ENCODE results near the gene IGSF9.

Gene IGSF9

DNA sequence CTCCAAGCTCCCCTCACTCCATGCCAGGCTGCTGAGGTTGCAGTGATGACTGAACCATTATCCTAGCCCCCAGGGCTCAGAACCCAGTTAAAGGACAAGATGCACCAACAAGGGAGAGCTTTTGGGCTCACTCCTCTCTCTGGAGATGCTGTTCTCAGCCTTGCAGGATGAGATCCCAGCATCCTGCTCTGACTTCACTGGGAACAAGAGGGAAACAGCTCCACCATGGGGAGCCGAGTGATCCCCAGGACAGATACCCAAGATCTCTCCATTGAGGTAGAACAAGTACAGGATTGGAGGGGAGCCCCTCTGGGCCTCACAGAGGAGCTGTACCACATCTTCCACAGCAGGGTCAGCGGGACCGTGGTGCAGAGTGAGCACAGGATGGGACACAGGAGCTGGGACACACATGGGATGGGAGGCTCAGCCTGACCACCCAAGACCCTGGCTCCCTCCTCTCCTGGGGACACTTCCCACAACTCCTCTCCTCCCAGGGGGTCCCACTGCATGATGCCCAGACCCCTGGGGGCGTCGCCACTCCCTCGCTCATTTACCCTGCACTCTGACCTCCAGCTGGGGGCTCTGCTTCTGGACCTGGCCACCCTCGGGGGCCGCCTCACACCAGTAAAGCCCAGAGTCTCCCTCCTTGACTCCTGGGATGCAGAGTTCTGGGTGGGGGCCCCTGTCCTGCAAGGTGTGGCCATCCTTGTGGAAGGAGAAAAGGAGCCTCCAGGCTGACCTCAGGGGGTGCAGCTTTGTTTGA, 27.2 kb upstream of the IGSF9 start:
- no peak for DNase-seq

DNA sequence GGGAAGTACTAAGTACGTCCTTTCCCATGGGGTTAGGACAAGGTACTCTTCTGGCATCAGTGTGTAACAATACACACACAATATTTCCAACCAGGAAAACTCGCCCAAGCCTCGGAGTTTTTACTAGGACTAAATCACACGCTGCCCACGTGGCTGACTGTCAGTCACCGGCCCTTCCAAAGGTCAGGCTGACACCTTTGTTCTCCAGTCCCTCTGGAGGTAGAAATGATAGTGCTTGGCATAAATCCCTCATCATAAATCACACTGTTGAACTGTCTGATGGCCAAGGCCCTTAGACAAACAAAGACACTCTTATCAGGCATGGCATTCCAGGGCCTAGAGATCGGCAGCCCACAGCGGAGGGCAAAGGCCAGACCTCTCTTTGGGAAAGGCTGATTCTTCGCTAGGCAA, 25.5 kb upstream of the IGSF9 start:
- DNase-seq: no peak

DNA sequence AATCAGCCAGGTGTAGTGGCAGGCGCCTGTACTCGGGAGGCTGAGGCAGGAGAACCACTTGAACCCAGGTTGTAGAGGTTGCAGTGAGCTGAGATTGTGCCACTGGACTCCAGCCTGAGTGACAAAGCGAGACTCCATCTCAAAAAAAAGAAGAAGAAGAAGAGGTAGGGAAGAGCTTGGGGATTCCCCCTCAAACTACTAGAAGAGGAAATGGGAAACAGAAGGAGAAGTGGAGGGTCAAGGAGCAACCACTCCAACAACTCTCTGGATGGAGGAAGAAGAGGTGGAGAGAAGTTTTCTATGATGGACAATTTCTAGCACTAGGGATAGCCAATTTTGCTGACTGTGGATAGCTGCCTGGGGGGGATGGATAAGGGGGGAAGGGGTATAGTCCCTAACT, 23.5 kb upstream of the IGSF9 start:
- DNase-seq: no peak

DNA sequence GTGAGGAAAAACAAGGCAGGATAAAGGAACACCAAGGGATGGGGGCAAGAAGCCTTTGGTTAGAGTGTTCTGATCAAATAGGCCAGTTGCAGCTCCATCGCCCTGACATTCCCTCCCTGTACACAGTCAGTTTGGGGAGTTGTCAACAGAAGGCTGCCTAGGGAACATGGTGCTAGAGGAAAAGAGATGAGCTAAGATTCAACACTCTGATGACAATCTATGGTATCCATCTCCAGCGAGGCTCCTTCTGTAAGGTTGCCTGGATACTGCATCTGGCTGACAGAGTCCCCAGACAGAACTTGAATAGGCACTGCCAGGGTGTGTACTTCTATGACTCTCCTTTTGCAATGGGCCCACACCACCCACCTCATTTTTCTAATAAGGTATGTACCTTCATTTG, 19.9 kb upstream of the IGSF9 start:
- no peak for DNase-seq

DNA sequence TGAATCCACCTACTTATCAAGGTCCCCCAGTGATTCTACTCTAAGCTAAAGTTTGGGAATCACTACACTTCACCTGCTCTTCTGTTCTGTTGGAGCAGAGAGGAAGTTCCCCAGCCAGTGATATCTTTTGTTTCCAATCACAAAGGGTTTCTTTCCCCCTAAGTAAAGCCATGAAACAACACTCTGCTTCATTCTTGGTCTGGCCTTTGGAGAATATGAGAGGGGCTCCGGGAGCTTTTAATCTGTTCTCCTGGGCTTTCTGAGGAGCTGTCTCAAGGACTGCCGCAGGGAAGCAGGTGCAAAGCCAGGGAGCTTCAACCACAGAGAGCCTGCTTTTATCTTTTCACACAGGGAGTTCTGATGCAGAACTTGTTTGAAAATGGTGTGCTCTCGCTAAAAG, 18.7 kb upstream of the IGSF9 start:
- no peak for DNase-seq

DNA sequence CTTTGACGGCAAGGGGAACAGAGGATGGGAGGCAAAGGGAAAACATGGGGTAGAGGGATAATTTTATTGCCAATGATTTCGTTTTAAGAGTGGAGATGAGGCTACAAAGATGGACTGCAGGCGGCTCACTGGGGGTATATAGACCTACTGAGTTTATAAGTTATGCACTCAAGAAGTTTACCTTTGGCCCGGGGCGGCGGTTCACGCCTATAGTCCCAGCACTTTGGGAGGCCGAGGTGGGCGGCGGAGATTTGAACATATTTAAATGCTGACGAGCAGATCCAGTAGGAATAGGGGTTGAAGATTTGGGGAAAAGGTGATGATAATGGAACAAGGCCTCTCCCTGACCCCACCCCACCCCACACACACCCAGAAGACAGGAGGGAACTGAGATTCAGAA, 16.8 kb upstream of the IGSF9 start:
- DNase-seq: no peak

DNA sequence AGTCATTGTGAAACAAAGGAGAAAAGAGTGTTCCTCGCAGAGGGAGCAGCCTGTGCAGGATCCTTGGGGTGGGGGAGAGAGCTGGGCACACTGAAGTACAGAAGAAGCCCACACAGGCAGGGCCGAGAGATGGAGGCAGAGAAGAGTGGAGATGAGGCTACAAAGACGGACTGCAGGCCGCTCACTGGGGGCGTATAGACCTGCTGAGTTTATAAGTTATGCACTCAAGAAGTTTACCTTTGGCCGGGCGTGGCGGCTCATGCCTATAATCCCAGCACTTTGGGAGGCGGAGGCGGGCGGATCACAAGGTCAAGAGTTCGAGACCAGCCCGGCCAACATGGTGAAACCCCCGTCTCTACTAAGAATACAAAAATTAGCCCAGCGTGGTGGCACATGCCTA, 16.2 kb upstream of the IGSF9 start:
- no peak for DNase-seq

DNA sequence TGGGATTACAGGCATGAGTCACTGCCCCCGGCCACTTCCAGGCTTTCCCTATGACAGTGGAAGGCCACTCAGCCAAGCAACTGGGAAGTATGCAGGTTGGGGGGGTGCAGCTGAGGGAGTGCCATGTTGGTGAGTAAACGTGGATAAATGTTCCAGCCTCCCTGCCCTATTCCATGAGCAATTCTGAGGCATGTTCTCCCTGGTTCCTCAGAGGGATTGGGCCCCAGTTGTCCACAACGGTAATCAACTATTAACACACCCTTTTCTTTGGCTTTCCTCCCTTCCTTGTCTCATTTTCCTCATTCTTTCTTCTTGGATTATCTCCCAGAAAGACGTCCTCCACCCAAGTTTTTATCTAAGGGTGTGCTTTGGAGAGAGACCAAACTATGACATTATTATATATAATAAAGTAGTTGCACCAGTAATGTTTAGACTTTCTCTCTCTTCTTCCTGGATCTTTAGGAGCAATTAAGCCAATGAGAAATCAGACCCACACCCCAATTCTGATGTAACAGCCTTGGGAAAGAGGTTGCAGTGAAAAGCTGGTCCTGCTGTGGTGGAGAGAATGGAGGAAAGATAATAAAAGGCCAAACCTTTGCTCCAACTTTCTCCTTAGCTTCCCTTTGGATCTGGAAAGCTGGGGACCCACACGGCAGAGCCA, 15.4 kb upstream of the IGSF9 start:
- DNase-seq: no peak

DNA sequence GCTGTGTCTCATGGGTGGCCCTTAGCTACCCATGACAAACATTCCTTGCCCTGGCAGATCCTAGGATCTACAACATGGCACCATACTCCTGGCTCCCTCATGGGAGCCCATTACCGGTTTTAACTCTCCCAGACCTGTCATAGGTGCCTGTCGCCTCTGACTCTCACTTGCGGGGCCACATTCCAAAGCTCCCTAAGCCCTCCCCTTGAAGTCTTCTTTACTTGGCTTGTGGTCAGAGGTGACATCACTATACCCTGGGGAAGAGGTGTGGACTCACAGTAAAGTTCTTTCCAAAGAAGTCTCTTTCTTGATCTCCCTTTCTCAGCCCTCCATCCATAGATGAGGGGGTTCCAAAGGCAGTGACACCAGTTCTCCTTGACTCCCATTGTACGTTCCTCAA, 14.0 kb upstream of the IGSF9 start:
- DNase-seq: no peak

DNA sequence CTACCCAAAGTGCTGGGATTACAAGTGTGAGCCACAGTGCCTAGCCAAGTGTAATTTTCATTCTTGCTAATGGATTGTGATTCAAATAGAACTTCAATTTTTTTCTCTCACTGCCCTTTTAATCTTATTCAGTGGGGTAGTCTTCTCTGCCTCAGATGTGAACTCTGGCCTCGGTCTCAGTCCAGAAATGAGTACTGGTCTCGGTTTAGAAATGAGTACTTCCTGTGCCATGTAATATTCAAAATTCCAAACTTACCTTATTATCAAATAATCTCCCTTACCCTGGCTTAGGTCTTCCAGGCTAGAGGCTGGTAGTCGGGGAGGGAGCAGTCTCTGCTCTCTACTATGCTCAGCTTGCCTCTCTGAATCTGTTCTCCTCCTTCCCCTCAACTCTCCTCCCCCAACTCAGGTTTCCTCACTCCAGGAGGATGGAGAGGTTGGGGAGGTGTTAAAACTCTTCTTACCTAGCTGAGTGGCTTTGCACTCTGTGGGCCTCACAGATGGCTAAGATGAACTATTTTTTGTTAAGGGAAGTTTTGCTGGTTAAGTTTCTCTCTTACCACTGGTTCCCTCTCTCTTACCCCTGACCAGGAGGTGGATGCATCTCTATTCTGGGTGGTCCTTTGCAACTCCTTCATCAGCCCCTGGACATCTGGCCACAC, 13.4 kb upstream of the IGSF9 start:
- no peak for DNase-seq

DNA sequence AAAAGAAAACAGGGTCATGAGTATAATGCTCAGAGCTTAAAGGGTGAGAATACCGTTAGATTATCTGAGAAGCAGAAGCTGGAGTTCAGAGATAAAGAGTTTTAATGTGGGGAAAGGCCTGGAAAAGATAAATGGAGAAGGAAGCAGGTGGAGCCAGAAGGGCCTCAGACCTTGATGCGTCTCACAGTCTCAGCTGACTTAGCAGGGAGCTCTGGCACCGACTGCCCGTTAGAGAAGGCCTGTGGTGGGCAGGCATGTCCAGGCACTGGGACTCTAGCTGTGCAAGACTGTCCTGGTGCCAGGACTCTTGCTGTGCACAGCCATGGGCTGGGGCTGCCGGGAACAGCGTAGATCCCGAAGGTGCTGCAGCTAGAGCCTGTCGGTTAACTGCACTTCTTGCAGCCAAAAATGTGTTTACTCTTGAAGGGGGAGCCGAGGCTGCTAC, 12.4 kb upstream of the IGSF9 start:
- no peak for DNase-seq

DNA sequence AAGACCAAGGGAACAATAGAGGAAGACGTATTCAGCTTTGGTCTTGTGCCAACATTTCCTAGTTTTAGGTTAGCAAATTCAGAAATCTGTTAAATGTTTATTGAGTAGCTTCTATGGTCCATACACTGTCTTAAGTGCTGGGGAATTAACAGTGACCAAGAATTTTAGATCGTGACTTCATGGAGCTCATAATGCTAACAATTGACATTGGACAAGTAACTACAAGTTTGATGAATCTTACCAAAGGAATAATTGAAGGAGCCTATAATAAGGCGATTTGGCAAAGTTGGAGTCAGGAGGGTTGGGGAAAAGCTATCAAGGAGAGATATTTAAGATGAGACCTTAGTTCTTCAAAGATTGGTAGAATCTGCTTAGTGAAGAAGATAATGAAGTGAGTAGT, 10.0 kb upstream of the IGSF9 start:
- DNase-seq: no peak

DNA sequence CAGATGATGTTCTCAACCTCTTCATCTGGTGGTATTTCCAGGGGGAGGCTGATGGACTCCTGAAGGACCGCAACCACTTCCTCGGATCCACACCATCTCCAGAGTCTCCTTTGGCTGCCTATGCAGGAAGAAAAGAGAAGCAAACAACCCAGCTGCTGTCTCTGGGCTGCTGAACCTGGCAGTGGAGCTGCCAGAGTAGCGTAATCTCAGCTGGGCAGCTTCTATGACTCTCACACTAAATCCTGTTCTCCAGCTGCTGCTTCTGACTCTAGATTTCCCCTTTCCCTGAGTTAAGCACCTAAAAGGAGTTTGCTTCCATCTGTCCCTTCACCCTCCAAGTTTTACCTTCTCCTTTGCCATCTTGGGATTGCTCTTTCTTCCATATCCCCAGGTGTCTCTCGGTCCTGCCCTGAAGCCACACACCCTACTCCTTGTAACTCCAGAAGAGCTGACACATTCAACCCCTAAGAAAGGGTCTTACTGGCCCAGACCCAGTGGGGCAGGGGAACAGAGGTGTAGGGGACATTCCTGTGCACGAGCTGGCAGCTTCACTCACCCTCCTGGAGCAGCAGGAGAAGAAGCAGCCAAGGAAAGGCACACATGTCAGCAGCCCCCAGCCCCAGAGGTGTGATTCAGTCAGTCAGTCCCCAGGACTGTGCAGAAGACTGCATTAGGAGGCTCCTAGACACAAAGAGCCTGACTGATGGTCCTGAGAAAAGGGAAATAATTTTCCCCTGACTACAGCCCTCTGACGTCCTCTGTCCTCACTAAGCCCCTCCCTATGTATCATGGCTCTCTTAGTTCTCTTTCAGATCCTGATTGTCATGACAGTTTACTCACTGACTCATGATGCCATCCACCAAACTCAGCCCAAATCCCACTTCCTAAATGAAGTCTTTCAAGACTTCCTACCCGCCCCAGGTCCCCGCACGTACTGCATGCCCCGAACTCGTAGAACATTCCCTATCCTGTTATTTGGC, 8.4 kb upstream of the IGSF9 start, which contains the start of gene SLAMF9:
SLAMF9 (minus strand) TSS at position 702 of the 980 bp plus-strand sequence; CDS start at position 602, 100 bp downstream.
- no peak for DNase-seq

DNA sequence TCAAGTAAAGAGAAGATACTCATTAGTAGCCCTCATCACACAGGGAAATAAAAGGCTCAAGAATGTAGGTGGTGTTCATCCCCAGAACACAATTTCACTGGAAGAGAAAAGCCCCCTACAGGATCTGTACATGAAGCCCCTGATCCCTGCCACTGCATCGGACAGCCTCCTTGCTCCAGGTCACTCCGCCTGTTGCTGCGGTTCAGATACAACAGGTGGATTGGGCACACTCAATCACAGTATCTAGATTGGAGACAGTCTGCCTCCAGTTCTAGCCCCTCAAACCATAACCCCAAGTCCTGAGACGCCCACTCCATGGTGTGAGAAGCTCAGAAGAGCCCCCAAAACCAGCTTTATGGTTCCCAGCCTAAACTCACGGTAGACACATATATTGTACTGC, 7.5 kb upstream of the IGSF9 start:
- DNase-seq: no peak

DNA sequence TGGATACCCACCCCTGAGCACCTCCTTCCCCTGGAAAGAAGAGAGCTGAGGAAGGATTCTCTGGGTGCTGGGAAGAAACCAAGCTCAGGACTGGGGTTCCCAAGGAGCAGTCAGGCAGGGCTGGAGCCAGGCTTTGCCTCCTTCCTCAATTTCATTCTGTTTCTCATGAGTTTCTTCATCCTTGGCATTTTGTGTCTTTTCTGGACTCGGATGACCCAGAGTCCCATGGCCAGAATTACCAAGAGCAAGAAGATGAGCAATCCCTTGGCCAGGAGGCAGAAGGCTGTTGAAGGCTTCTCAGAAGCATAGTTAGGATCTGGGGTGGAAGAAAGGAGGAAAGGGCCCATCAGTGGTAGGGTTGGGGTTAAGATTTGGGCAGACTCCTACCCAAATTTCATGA, 6.1 kb upstream of the IGSF9 start:
- no peak for DNase-seq

DNA sequence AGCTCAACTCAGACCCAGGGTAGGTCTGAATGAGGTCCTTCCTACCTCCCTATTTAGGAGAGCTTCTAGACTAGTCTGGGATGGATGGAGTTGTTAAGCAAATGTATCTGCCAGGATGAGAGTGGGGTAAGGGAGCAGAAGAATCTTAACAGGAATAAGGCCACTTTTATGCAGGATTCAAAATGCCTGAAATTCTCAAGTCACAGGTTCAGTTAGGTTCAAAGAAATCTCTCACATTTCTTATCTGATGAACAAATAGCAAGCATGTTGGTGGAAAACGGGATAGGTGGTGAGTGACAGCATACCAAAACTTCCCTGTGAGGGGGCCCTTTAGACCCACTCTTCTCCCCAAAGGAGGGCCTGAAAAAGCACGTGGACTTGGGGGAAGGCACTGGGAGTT, 5.6 kb upstream of the IGSF9 start:
- no peak for DNase-seq

DNA sequence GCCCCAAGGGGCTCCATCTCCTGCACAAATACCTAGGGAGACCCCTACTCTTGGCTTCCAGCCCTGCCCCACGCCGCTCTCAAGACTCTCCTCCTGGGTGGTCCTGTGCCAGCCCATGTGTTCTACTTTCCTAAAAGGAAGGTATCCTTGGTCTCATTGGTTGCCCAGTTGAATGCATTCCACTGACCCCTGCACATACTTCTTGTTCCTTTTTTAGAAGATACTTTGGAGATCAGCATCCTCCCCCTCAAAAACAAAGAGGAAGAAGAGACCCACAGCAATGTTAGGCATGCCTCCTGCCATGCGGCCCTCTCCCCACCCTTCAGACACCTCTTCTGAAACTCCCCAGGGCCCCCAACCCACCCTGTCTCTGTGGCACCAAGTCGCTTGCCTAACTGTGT, 4.6 kb upstream of the IGSF9 start:
- DNase-seq: no peak

DNA sequence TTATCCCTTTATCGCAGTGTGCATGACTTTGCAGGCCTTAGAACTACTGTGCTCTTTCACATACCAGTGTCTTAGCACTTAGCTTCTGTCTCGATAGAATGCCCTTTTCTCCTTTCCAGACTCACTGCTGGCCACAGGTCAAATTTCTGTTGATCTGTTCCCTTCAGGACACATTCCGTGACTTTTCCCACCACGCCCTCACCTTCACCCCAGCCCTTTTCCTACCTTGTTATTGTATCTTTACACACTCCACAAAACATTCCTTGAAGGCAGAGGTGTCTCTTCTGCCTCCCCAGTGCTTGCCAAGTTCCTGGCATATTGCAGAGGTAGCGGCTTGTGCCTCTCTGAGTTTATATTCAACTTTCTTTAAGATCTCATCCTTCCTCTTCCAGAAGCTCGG, 3.7 kb upstream of the IGSF9 start:
- no peak for DNase-seq

DNA sequence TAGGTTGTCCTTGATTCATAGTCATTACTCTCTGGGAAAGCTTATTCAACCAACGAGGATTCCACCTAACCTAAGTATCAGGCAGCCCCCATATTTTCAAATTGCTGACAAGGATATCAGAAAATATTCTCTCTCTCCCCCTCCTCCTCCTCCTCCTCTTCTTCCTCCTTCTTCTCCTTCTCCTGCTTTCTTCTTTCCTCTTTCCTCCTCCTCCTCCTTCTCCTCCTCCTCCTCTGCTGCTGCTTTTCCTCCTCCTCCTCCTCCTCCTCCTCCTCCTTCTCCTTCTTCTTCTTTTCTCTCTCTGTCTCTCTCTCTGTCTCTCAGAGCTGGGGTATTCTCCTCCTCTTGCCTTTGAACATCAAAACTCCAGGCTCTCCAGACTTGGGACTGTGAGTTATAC, 2.5 kb upstream of the IGSF9 start:
- no peak for DNase-seq

DNA sequence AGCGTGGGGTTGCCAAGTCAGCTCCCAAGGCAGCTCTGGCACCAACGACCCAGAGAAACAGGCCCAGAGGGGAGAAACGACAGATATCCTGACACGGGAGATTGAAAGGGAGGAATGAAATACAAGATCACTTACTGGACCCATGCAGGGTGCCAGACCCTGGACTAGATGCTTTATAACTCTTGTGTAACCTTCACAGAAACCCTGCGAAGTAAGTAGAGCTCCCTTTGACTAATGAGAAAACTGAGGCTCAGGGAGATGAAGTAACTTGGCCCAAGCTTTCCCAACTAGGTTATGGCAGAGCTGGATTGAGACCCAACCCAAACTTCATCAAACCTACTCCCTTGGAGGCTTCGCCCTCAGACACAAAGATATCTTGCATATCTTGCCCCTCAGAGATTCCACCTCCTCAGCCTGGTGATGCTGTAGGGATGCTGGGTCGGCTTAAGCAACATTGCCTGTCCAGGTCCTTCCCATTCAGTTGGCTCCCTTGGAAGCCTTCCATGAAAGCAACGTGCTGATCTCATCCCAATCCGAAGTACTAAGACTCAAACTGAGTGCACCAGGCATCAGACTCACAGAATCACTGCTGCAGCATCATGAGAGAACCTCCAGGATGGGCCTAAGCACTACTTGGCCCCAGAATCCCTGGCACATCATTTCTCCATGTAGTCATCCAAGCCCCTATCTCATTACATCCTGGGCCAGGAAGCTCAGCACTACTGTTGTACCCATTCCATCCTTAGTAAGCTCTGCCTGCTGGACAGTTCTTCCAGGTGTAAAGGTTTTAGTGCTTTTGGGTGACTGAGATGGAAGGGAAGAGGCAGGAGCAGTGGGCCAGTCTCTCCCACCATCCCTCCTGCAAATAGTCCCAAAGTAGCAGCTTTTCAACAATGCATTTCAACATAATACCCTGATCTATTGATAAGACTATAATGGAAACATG, 1.1 kb upstream of the IGSF9 start:
- DNase-seq: no peak

DNA sequence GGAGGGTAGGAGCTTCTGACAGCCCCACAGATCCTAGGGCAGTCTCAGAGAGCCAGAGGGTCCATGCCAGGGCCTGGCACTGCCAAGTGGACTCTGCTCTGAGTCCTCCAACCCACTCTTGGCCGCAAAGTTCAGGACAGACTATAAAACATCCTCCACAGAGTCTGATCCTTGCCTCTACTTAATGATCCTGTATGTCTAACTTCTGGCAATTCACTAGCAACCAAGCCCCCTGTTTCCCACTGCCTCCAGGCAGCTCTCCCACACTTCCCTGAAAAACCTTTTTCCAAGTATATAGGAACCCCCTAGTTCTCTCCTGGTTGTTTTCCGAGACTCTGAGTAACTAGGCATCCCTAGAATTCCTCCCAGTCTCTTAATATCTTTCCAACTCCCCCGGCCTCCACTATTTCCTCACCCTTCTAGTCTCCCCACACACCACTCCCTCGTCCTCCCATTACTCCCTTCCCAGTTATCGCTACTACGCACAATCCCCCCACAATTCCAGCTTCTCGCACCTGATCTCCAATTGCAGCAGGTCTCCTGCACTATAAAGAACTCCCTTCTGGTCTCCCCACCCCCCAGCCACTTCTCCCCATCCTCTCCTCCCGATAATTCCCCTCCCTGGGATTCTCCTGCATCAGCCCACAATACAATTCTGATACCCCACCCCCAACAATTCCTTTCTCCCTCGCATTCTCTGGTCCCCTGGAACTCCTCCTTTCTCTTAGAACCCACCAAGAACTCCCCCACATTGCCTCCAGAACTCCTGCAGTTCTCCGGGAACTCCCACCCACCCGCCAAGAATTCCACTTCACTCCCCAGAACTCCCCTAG, 574 bp downstream of the IGSF9 start:
- DNase-seq: no peak
